ENCODE data around the gene CCNF. TPM values are rescaled to one million over a fixed set of nuclear protein-coding genes. Genes with fewer than 3 reads are reported as not detected.
"Not testable (repeated sequence)": the region's sequence is repeated elsewhere in the genome, so short reads cannot be mapped to it uniquely, and the experiment has no call there.

The CCNF gene
- total and polyA plus RNA-seq, 2 of the 8 experiments (the other 6 are each of a cell fraction or from before 2014, with no cell fraction given): 15.4 to 54.3 TPM

- H3K79me1 ChIP-seq (ENCODE audit: low read depth, low read length); H4K20me1 ChIP-seq (replicated peaks in 1 of 2; ENCODE audit: control insufficient read depth in 1 of 2, insufficient read depth in 2 of 2, low read length in 2 of 2); H3K9me3 ChIP-seq (ENCODE audit: insufficient read depth in 2 of 2, low read depth in 1 of 2, low read length in 1 of 2); H4K91ac ChIP-seq (replicated peaks; ENCODE audit: insufficient read length, low read length); H2BK120ac ChIP-seq (replicated peaks; ENCODE audit: low read depth, low read length); POLR2A ChIA-PET (ENCODE audit: partially characterized antibody); H3K79me2 ChIP-seq (ENCODE audit: control insufficient read depth in 1 of 2, insufficient read depth in 2 of 2, low read length in 2 of 2); H3K18ac ChIP-seq (ENCODE audit: extremely low read depth, low read length); H4K5ac ChIP-seq (ENCODE audit: insufficient read length, low read depth, low read length); H3K27ac ChIP-seq (ENCODE audit: low read depth, low read length); H3K14ac ChIP-seq (ENCODE audit: insufficient read length); FAIRE-seq; H2AFZ ChIP-seq (ENCODE audit: low read length); H2BK20ac ChIP-seq (ENCODE audit: low read length); H3K56ac ChIP-seq (replicated peaks; ENCODE audit: insufficient read length, low read depth, low read length); H3K4ac ChIP-seq (replicated peaks; ENCODE audit: insufficient read length, low read depth, low read length); H3K4me3 ChIP-seq (ENCODE audit: extremely low read depth in 1 of 4, insufficient read depth in 2 of 4, low read depth in 3 of 4, low read length in 4 of 4); H3K9ac ChIP-seq (replicated peaks in 1 of 4; ENCODE audit: extremely low read depth in 1 of 4, low read depth in 3 of 4, low read length in 3 of 4); H3K23me2 ChIP-seq (ENCODE audit: low read depth, low read length); H3K27me3 ChIP-seq (replicated peaks in 1 of 4; ENCODE audit: control insufficient read depth in 3 of 4, extremely low read depth in 1 of 4, insufficient read depth in 3 of 4, low read length in 3 of 4); H4K8ac ChIP-seq (ENCODE audit: extremely low read depth, insufficient read depth, low read length); H2BK15ac ChIP-seq (ENCODE audit: low read length); H3K23ac ChIP-seq (ENCODE audit: insufficient read length); H3K36me3 ChIP-seq (ENCODE audit: control insufficient read depth in 2 of 4, insufficient read depth in 4 of 4, low read length in 3 of 4); H2AK5ac ChIP-seq (ENCODE audit: low read depth, low read length): not testable (repeated sequence)
- Histone ChIP-seq H3K4me2 (ENCODE audit: insufficient read depth in 1 of 2, low read depth in 2 of 2, low read length in 2 of 2) (peak overlapping the region in 1 of 2 experiments; percentile 2; a peak in 1 of 4 replicates), H2BK5ac (ENCODE audit: low read depth, low read length) (peak overlapping the region; percentile 60; the same call in 1 of the 2 replicates), H2BK12ac (ENCODE audit: low read depth, low read length) (0 out of 2 replicates have a peak overlapping the region, but pooled peaks have one; percentile 39), H3K4me1 (replicated peaks in 1 of 4; ENCODE audit: control insufficient read depth in 3 of 4, insufficient read depth in 4 of 4, low read length in 3 of 4) (peaks cover 2 to 10% (median 8%) of the 10 kb centered on the region in 4 experiments)
- CTCF ChIA-PET (ENCODE audit: partially characterized antibody): interaction anchor here (0.8 to 1.9 kb wide), 3 partner anchors 30 to 80 kb away, joined by 3 to 6 read pairs (median 4); no protein-coding TSS in a partner anchor
- WGBS, 2 experiments (ENCODE audit: extremely low coverage in 1 of 2, insufficient coverage in 1 of 2, insufficient read length in 1 of 2, insufficient replicate concordance in 2 of 2, low coverage in 1 of 2, low lambda C conversion rate in 2 of 2, missing lambda C conversion rate in 1 of 2): 83% methylated on average over 19 of the region's 19 CpGs; no CpG with 5 or more reads in 1 of the 2 experiments
- DNase-seq (ENCODE audit: low read depth in 1 of 2, low spot score in 2 of 2): peak in 1 of 2 experiments; percentile 51
These were observed 43.3 kb upstream of the CCNF start for GRCh38 chr16:2385982-2386381.
